GM23338 (cell line): ENCODE measurements around the gene PNLIP.

Experiments
- CREB1 ChIP-seq: fragments of 250-450 bp; sonication (Bioruptor Pico); IDR thresholded peaks from 2 replicates; pipeline ENCODE4 v1.5.0; 2020; ENCODE audit warnings: low read depth, mild to moderate bottlenecking, moderate library complexity
- CTCF ChIP-seq, 2 experiments: fragments of 200-600 bp in 1 of 2; sonication (generic) in 1 of 2; conservative IDR thresholded peaks; 2 replicates each; pipeline versions ENCODE4 v1.5.1 to v1.6.1; 2016 to 2017; ENCODE audit warnings: antibody characterized with exemption in 2 of 2, low read depth in 2 of 2, mild to moderate bottlenecking in 2 of 2, moderate library complexity in 1 of 2
- EZH2 ChIP-seq: fragments of 200-600 bp; sonication (generic); IDR thresholded peaks from one replicate; pipeline ENCODE4 v1.8.0; 2017; ENCODE audit warnings: antibody characterized with exemption, mild to moderate bottlenecking, low read depth; ENCODE audit not compliant: unreplicated experiment
- EZH2phosphoT487 ChIP-seq: fragments of 200-600 bp; sonication (generic); IDR thresholded peaks from one replicate; pipeline ENCODE4 v1.8.1; 2018; ENCODE audit warnings: antibody characterized with exemption; ENCODE audit not compliant: unreplicated experiment
- POLR2AphosphoS5 ChIP-seq: IDR thresholded peaks from 2 replicates; pipeline ENCODE4 v1.6.1; 2016; ENCODE audit warnings: antibody characterized with exemption, low read depth
- REST ChIP-seq: IDR thresholded peaks from one replicate; pipeline ENCODE4 v1.6.1; 2018; ENCODE audit warnings: antibody characterized with exemption; ENCODE audit not compliant: unreplicated experiment
- ZNF331 ChIP-seq: fragments of 250-450 bp; sonication (Bioruptor Pico); IDR thresholded peaks from 2 replicates; pipeline ENCODE4 v1.5.0; 2020; ENCODE audit warnings: low read depth, mild to moderate bottlenecking, moderate library complexity

- TF ChIP-seq CTCF (conservative IDR thresholded peaks at IDR 0.05; ENCODE audit: low read depth in 2 of 2) (no peak), EZH2phosphoT487 (no peak), EZH2 (no peak), REST (no peak), ZNF331 (no peak), POLR2AphosphoS5 (no peak), CREB1 (no peak)
These were observed 4.9 kb upstream of the PNLIP start for GRCh38 chr10:116540814-116541213.
